A673 (cell line): ENCODE measurements around the gene COL11A2. TPM values are rescaled to one million over a fixed set of nuclear protein-coding genes. Genes with fewer than 3 reads are reported as not detected.

ENCODE experiments used
- BruUV-seq: library from RNA; stranded (reverse); fragments of 400-500 nt; replicated peaks from 2 replicates; lab custom pipeline; 2021; lab: Mats Ljungman, UMichigan
- CTCF ChIA-PET: fragments of 300-600 bp; sonication (Branson Sonifier 250); formaldehyde crosslinking; loops from one replicate; lab custom pipeline; 2022; ENCODE audit warnings: antibody characterized with exemption; lab: Charles Lee
- POLR2A ChIA-PET: fragments of 300-600 bp; sonication (Branson Sonifier 250); formaldehyde crosslinking; loops from one replicate; lab custom pipeline; 2022; ENCODE audit warnings: antibody characterized with exemption; ENCODE audit not compliant: low non-redundant PET; lab: Charles Lee
- DNase-seq: peaks from one replicate; pipeline ENCODE4 v3.0.0-alpha.2; 2015; ENCODE audit warnings: low spot score
- H3K27ac ChIP-seq: fragments of 200-600 bp; sonication (generic); 2 replicates; pipeline ENCODE4 v1.5.1; 2016; ENCODE audit warnings: mixed run types, low read depth, mild to moderate bottlenecking, mixed read lengths, antibody characterized with exemption, low read length; ENCODE audit not compliant: poor library complexity, severe bottlenecking
- H3K27me3 ChIP-seq: fragments of 200-600 bp; sonication (generic); replicated peaks from 2 replicates; pipeline ENCODE4 v1.6.1; 2017; ENCODE audit warnings: mixed run types, low read depth, mild to moderate bottlenecking, mixed read lengths, antibody characterized with exemption, low read length; ENCODE audit not compliant: insufficient read depth, poor library complexity
- H3K36me3 ChIP-seq: fragments of 200-600 bp; sonication (generic); 2 replicates; pipeline ENCODE4 v1.6.1; 2016; ENCODE audit warnings: mixed run types, mild to moderate bottlenecking, mixed read lengths, antibody characterized with exemption, low read length; ENCODE audit not compliant: insufficient read depth, poor library complexity, severe bottlenecking
- H3K4me1 ChIP-seq: fragments of 200-600 bp; sonication (generic); 2 replicates; pipeline ENCODE4 v1.6.1; 2017; ENCODE audit warnings: mixed run types, mild to moderate bottlenecking, mixed read lengths, antibody characterized with exemption, low read length; ENCODE audit not compliant: insufficient read depth, poor library complexity, severe bottlenecking
- H3K4me3 ChIP-seq: fragments of 200-600 bp; sonication (generic); 2 replicates; pipeline ENCODE4 v1.5.1; 2016; ENCODE audit warnings: low read depth, mixed run types, mild to moderate bottlenecking, mixed read lengths, low read length; ENCODE audit not compliant: poor library complexity, severe bottlenecking
- H3K9me3 ChIP-seq: fragments of 200-600 bp; sonication (generic); 2 replicates; pipeline ENCODE4 v1.6.1; 2016; ENCODE audit warnings: mixed run types, low read depth, mild to moderate bottlenecking, mixed read lengths, antibody characterized with exemption, low read length; ENCODE audit not compliant: poor library complexity, severe bottlenecking
- CTCF ChIP-seq: fragments of 300-800, 200-600 bp; sonication (generic); conservative IDR thresholded peaks from 2 replicates; pipeline ENCODE4 v1.5.1; 2017; ENCODE audit warnings: low read depth, mild to moderate bottlenecking, antibody characterized with exemption, low read length, moderate library complexity, mixed read lengths
- EZH2 ChIP-seq: fragments of 200-600 bp; sonication (generic); IDR thresholded peaks from 2 replicates; pipeline ENCODE4 v1.6.1; 2017; ENCODE audit warnings: borderline replicate concordance, low read depth, mild to moderate bottlenecking, mixed read lengths, antibody characterized with exemption, low read length; ENCODE audit not compliant: poor library complexity, severe bottlenecking
- intact Hi-C: fragments of 100-400 bp; cut with micrococcal nuclease; formaldehyde crosslinking; loops from one replicate; pipeline ENCODE4 v1.10.0; 2022; ENCODE audit not compliant: unreplicated experiment
- total RNA-seq: library from RNA; stranded (reverse); gene quantifications from 2 replicates; pipeline ENCODE4 v1.2.3, GENCODE V29; 2021

COL11A2 gene
- total RNA-seq, 1 experiment from 2014 or later = 1.6 TPM

- no peaks in the 10 kb centered on the region for H3K27me3 ChIP-seq
- intact Hi-C loops = no loop called here
- H3K9me3 ChIP-seq = no peaks in the 10 kb centered on the region
- peaks cover 11% of the 10 kb centered on the region for H3K36me3 ChIP-seq
- peak overlapping the region; percentile 50 for H3K27ac ChIP-seq
- BruUV-seq = no TSS peak
- POLR2A ChIA-PET = no interaction called here
- CTCF ChIA-PET = interaction anchor here (1.1 kb wide), 1 partner anchor 35 kb away, joined by 4 read pairs; no protein-coding TSS in a partner anchor
- no peak for TF ChIP-seq EZH2
- no peak for TF ChIP-seq CTCF
- H3K4me1 ChIP-seq = peaks cover 9% of the 10 kb centered on the region
- no peak for DNase-seq
- peak overlapping the region; percentile 53 for H3K4me3 ChIP-seq
Measured at GRCh38 chr6:33212857-33213165, 20.5 kb upstream of the COL11A2 start.

- no peak overlapping the region for H3K27ac ChIP-seq
- CTCF ChIA-PET = no interaction called here
- H3K9me3 ChIP-seq = no peaks in the 10 kb centered on the region
- BruUV-seq = no TSS peak
- intact Hi-C loops = no loop called here
- DNase-seq = no peak
- no peak overlapping the region for H3K4me3 ChIP-seq
- peaks cover 11% of the 10 kb centered on the region for H3K36me3 ChIP-seq
- POLR2A ChIA-PET = no interaction called here
- TF ChIP-seq EZH2 (no peak), CTCF (no peak)
- no peaks in the 10 kb centered on the region for H3K27me3 ChIP-seq
- peaks cover 13% of the 10 kb centered on the region for H3K4me1 ChIP-seq
Measured at GRCh38 chr6:33211666-33212422, 19.6 kb upstream of the COL11A2 start.

- Histone ChIP-seq H3K36me3 (peaks cover 11% of the 10 kb centered on the region), H3K4me3 (no peak overlapping the region), H3K27ac (no peak overlapping the region), H3K4me1 (peaks cover 20% of the 10 kb centered on the region), H3K9me3 (no peaks in the 10 kb centered on the region), H3K27me3 (no peaks in the 10 kb centered on the region)
- DNase-seq = no peak
- intact Hi-C loops = no loop called here
- BruUV-seq = no TSS peak
- ChIA-PET CTCF (no interaction called here), POLR2A (no interaction called here)
- TF ChIP-seq EZH2 (no peak), CTCF (no peak)
Measured at GRCh38 chr6:33211136-33211535, 18.9 kb upstream of the COL11A2 start.
